Mesothelial cell of epicardium (in vitro differentiated cells): ENCODE measurements around the gene VSTM4. TPM values are rescaled to one million over a fixed set of nuclear protein-coding genes. Genes with fewer than 3 reads are reported as not detected.

Experiments used
- DNase-seq, 2 experiments: peaks; one replicate each; pipeline ENCODE4 v3.0.0; 2021; ENCODE audit warnings: low spot score in 2 of 2; ENCODE audit not compliant: unreplicated experiment in 2 of 2
- H3K27ac Mint-ChIP-seq: 2 replicates; pipeline ENCODE4 v1.8.0; 2021; ENCODE audit warnings: mixed read lengths
- H3K27me3 Mint-ChIP-seq: 2 replicates; pipeline ENCODE4 v1.8.0; 2021; ENCODE audit warnings: low read depth, mixed read lengths
- H3K36me3 Mint-ChIP-seq: 2 replicates; pipeline ENCODE4 v1.8.0; 2021; ENCODE audit warnings: mixed read lengths
- H3K4me1 Mint-ChIP-seq: 2 replicates; pipeline ENCODE4 v1.8.0; 2021; ENCODE audit warnings: mixed read lengths
- H3K4me3 Mint-ChIP-seq: 2 replicates; pipeline ENCODE4 v1.8.0; 2021; ENCODE audit warnings: mild to moderate bottlenecking, moderate library complexity, mixed read lengths
- H3K9me3 Mint-ChIP-seq: 2 replicates; pipeline ENCODE4 v1.8.0; 2021; ENCODE audit warnings: mixed read lengths
- total RNA-seq: library from RNA; stranded (reverse); gene quantifications from 3 replicates; pipeline ENCODE4 v1.2.1, GENCODE V29; 2021
- TF ChIP-seq, protein P1 (sequence below): fragments of 200-600 bp; sonication (generic); IDR thresholded peaks from one replicate; pipeline ENCODE4 v1.5.0; 2021; ENCODE audit warnings: antibody characterized with exemption; ENCODE audit not compliant: unreplicated experiment

Gene VSTM4
- total RNA-seq, 1 donor from 2014 or later = 3.5 TPM

DNA sequence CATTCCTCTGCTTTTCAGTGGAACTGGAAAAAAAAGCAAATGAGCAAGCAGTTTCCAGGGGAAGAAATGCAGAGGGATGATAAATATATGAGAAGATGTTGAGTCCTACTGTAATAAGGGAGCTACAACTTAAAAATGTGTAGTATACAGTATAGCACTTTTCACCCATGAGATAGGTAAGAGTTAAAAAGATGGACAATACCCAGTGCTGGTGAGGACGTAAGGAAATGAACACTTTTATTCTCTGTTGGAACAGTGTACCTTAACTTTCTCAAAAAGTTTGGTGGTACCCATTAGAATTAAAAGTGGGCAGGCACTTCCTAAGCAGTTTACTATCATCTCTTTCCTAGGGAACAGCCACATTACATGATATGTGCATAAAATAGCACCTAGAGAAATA is 21.2 kb upstream of the VSTM4 start:
- DNase-seq = no peak
- TF ChIP-seq, protein P1, sequence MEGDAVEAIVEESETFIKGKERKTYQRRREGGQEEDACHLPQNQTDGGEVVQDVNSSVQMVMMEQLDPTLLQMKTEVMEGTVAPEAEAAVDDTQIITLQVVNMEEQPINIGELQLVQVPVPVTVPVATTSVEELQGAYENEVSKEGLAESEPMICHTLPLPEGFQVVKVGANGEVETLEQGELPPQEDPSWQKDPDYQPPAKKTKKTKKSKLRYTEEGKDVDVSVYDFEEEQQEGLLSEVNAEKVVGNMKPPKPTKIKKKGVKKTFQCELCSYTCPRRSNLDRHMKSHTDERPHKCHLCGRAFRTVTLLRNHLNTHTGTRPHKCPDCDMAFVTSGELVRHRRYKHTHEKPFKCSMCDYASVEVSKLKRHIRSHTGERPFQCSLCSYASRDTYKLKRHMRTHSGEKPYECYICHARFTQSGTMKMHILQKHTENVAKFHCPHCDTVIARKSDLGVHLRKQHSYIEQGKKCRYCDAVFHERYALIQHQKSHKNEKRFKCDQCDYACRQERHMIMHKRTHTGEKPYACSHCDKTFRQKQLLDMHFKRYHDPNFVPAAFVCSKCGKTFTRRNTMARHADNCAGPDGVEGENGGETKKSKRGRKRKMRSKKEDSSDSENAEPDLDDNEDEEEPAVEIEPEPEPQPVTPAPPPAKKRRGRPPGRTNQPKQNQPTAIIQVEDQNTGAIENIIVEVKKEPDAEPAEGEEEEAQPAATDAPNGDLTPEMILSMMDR = no peak
- peaks cover 44% of the 10 kb centered on the region for H3K27me3 Mint-ChIP-seq
- H3K27ac Mint-ChIP-seq = no peak overlapping the region
- H3K9me3 Mint-ChIP-seq = peaks cover 8% of the 10 kb centered on the region
- no peak overlapping the region for H3K4me3 Mint-ChIP-seq
- H3K36me3 Mint-ChIP-seq = no peaks in the 10 kb centered on the region
- no peaks in the 10 kb centered on the region for H3K4me1 Mint-ChIP-seq

DNA sequence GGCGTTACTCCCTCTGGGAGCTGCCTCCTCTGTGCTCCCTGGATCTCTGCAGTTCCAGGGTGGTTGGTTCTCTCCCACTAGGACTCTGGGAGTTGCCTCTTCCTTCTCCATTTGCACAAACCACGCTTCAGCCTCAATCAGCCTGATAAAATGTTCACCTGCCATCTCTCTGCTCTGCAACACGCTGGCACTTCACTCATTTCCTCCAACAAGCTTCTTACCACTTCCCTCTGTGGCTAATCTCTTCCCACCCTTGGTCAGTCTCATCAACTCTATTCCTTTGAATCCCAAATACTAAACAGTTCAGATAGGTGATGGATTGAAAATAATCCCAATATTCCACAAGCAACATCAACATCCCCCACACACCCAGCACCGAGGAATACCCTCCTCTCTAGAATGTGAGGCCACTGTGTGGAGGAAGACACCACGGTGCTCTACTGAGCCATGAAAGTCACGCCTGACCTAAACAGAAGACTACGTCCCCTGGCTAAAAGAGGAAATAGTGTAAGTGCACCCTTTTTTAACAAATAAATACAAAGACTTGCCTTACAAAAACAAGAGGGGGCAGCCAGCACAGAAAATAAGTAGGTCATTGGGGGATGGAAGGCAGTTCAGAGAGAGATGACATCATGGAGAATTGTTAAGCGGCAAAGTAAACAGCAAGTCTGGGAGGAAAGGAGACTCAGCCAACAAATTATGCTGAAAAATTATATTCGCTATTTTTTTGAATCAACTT is 20.4 kb upstream of the VSTM4 start:
- Mint-ChIP-seq H3K27me3 (peaks cover 44% of the 10 kb centered on the region), H3K27ac (no peak overlapping the region), H3K36me3 (no peaks in the 10 kb centered on the region), H3K9me3 (peaks cover 8% of the 10 kb centered on the region), H3K4me1 (no peaks in the 10 kb centered on the region), H3K4me3 (no peak overlapping the region)
- DNase-seq = no peak
- TF ChIP-seq, protein P1 = no peak

DNA sequence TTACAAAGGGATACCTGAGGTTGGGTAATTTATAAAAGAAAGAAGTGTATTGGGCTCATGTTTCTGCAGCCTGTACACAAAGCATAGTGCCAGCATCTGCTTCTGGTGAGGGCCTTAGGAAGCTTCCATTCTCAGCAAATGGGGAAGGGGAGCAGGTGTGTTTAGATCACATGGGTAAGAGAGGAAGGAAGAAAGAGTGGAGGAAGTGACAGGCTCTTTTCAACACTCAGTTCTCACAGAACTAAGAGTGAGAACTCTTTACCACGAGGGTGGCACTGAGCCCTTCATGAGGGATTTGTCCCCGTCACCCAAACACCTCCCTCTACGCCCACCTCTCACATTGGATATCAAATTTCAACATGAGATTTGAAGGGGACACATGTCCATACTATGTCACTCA is 19.0 kb upstream of the VSTM4 start:
- no peak for DNase-seq
- Mint-ChIP-seq H3K27ac (no peak overlapping the region), H3K27me3 (peaks cover 44% of the 10 kb centered on the region), H3K9me3 (peaks cover 8% of the 10 kb centered on the region), H3K4me3 (no peak overlapping the region), H3K4me1 (no peaks in the 10 kb centered on the region), H3K36me3 (no peaks in the 10 kb centered on the region)
- TF ChIP-seq, protein P1 = no peak

DNA sequence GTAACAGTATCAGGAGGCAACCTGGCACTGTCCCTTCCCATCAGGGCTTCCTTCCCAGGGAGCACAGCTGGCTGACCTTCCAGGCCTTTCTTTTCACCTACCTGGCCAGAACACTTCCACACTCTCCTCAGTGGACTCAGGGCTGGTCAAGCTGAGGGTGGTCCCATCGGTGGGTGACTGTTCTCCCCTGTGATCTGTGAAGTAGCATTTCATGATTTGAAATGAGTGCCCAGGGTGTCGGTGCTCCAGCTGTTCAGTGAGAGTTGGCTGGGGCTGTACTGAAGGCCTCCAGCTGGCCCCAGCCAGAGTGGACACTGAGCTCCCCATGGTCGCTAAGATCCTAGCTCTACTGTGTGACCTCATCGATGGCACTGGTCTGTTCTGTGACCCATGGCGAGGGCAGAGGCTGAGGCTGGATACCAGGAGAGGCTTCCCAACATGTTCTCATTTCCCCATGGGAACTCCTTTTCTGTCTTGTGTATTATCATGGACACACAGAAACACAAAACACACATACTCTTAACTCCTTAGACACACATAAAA is 18.5 kb upstream of the VSTM4 start, which contains the start of gene FAM170B:
Gene FAM170B (minus strand): TSS at position 316 of the 543 bp plus-strand sequence. CDS start 103 bp downstream, at position 213.
- DNase-seq = no peak
- Mint-ChIP-seq H3K27me3 (peaks cover 47% of the 10 kb centered on the region), H3K4me1 (no peaks in the 10 kb centered on the region), H3K36me3 (no peaks in the 10 kb centered on the region), H3K9me3 (peaks cover 8% of the 10 kb centered on the region), H3K27ac (no peak within 1 kb of the TSS), H3K4me3 (no peak within 1 kb of the TSS)
- TF ChIP-seq, protein P1 = no peak

DNA sequence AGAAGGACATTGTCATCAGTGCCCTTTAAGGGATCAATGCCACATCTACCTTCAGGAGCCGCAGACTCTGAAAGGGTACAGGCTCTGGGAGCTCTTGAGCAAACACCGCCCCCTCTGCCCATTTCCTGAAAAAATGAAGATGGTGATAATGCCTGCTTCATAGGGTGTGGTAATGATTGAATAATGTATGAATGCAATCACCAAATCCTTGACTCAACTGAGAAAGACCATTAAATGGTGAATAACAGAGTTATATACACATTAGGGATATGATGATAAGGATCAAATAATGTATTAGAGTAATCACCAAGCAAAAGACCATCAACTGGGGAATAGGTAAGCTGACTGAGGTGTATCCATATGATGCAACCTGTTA is 17.0 kb upstream of the VSTM4 start:
- Mint-ChIP-seq H3K27ac (no peak overlapping the region), H3K27me3 (peaks cover 46% of the 10 kb centered on the region), H3K9me3 (peaks cover 8% of the 10 kb centered on the region), H3K4me3 (no peak overlapping the region), H3K4me1 (no peaks in the 10 kb centered on the region), H3K36me3 (no peaks in the 10 kb centered on the region)
- no peak for DNase-seq
- TF ChIP-seq, protein P1 = no peak
